CD4-positive, alpha-beta T cell treated with Interferon alpha-2 for 1 hour (primary cell): ENCODE data around the gene EYA3.
A peak's percentile ranks its signal among the peaks of the same experiment; 100 is the strongest.

ENCODE experiments used
- DNase-seq, 2 donors: peaks; one replicate each; pipeline ENCODE4 v3.0.0-alpha.2; 2020 to 2022

EYA3 gene

DNA sequence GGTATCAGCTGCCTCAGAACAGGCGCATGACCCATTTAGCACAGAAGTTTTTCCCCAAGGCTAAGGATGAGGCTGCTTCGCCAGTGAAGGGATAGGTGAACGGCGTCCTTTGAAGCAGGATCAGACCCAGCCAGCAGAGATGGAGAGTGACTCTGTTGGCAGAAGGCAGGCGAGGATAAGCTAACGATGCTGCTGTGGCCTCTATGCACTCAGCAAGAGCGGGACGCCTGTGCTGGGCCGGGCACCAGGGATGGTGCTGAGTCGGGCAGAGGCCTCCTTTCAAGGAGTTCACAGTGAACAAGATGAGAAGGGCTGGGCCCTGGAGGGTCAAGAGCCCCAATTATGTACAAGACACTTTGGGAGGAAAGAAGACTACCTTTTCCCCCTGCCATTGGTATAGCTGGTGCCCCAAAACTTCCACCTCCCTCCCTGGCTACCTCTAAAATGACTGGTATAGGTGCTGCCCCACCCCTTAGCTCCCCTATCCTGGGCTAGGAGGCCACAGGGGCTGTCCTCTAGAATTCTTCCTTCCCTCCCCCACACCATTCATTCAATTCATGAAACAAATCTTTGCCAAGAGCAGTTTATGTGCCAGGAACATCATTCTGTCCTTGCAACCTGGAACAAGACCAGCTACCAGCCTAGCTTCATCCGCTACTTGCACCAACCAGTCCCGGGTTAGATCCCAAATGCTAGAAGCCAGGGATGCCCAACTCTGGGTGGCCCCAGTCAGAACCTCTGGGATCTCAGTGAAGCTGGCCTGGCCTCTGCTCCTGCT, 121.1 kb downstream of the EYA3 start:
- no peak for DNase-seq

DNA sequence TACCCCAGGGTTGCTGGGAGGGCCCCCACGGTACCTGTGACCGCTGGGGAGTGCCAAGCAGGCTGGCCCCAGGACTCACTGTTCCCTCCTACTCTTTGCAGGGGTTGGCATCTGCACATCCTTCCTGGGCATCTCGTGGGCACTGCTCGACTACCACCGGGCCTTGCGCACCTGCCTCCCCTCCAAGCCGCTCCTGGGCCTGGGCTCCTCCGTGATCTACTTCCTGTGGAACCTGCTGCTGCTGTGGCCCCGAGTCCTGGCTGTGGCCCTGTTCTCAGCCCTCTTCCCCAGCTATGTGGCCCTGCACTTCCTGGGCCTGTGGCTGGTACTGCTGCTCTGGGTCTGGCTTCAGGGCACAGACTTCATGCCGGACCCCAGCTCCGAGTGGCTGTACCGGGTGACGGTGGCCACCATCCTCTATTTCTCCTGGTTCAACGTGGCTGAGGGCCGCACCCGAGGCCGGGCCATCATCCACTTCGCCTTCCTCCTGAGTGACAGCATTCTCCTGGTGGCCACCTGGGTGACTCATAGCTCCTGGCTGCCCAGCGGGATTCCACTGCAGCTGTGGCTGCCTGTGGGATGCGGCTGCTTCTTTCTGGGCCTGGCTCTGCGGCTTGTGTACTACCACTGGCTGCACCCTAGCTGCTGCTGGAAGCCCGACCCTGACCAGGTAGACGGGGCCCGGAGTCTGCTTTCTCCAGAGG, 121.9 kb downstream of the EYA3 start:
- DNase-seq: no peak

DNA sequence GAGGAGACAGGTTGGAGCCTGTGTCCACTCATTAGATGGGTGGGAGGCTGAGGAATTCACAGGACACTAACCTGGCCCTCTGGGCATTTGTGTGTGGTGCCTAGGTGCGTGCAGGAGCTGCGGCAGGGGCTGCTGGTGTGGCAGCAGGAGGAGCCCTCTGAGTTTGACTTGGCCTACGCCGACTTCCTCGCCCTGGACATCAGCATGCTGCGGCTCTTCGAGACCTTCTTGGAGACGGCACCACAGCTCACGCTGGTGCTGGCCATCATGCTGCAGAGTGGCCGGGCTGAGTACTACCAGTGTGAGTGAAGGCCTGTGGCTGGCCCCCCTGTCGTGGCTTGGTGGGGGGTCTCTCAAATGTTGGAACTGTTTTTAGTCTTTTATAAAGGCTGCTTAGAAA, 125.0 kb downstream of the EYA3 start:
- DNase-seq: no peak

DNA sequence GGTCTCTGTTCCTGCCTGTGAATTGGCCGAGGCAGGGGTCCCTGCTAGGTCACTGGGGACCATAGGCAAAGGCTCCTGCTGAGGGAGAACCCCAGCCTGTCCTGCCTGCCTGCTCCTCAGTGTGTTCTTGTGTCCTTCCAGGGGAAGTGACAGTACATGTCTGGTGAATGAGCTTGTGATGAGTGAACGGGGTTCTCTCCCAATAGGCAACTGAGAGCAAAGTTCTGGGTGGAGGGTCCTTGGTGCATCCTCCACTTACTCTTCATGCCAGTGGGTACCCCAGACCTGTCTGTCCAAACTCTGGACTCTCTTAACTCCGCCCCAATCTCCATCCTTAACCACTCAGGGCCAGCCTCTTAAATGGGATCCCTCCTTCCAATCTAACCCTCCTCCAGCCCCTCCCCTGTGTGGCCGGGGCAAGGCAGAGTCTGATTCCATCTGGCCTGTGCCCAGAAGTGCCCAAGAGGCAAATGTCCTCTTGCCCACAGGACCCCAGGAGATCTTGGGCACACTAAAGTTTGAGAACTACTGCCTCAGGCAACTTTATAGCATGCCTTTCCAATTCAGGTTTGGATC, 126.7 kb downstream of the EYA3 start:
- no peak for DNase-seq

DNA sequence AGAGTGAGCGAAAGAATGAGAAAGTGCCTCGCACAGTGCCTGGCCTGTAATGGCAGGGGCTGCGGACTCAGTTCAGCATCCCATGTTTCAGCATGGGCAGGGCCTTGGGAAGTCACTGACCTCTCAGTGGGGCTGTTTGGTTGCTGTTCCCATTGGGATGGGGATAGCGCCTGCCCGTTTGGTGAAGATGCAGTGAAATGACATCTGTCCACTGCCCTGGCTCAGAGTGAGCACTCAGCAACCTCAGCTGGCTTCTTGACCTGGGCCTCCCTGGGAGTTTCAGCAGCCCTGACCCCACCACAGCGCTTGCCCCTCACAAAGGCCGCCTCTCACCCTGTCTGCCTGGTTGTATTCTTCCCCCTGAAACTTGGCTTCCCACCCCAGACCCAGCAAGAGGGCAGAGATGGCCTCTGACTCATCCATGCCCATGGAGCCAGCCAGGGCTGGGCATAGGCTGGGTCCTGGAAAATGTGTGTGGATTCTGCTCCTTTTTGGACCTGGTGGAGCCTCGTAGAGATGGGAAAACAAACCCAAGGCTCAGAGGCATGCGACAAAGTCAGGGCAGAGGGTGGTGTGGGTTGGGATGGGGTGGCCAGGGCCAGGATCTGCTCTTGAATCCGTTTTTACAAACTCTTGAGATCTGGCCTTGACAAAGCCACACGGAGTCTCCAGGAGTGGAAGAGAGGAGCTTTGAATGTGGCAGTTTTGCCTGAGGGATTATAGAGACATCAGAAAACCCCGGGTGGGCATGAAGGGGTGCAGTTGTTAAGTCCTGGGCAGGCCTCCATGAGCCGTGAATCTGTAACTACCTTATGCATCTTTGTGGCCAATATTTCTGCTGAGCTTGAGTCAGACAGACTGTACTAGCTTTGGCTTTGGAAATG, 127.4 kb downstream of the EYA3 start:
- DNase-seq: no peak

DNA sequence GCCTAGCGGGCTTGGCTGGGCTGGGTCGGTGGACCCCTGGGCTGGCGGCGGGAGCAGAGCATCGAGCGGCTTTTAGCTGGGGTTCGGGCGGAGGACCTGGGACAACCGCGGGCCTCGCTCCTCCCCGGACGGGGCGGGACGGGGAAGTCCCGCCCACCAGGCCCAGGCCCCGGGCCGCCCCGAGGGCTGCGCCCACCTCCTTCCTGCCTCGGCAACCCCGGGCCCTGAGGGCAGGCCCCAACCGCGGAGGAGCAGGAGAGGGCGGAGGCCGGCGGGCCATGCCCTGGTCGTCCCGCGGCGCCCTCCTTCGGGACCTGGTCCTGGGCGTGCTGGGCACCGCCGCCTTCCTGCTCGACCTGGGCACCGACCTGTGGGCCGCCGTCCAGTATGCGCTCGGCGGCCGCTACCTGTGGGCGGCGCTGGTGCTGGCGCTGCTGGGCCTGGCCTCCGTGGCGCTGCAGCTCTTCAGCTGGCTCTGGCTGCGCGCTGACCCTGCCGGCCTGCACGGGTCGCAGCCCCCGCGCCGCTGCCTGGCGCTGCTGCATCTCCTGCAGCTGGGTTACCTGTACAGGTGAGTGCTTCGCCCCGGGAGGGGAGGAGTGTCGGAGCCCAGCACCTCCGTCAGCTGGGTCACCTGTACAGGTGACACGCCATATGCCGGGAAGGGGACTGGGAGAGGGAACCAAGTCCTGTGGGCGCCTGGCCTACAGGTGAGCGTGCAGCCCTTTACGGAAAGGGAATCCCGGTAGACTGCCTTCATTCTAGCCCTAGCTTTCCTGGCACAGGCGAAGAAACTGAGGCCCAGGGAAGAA, 128.4 kb downstream of the EYA3 start, which contains the start of gene XKR8:
TSS of gene XKR8 (plus strand) at position 182 of the 812 bp plus-strand sequence. CDS start at position 279, 97 bp downstream.
- DNase-seq: peak; percentile 81 to 88

DNA sequence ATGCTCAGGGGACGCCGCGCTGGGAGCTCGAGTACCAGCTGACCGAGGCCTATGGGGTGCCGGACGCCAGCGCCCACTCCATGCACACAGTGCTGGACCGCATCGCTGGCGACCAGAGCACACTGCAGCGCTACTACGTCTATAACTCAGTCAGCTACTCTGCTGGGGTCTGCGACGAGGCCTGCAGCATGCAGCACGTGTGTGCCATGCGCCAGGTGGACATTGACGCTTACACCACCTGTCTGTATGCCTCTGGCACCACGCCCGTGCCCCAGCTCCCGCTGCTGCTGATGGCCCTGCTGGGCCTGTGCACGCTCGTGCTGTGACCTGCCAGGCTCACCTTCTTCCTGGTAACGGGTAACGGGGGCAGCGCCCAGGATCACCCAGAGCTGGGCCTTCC, 129.9 kb downstream of the EYA3 start:
- DNase-seq: no peak

DNA sequence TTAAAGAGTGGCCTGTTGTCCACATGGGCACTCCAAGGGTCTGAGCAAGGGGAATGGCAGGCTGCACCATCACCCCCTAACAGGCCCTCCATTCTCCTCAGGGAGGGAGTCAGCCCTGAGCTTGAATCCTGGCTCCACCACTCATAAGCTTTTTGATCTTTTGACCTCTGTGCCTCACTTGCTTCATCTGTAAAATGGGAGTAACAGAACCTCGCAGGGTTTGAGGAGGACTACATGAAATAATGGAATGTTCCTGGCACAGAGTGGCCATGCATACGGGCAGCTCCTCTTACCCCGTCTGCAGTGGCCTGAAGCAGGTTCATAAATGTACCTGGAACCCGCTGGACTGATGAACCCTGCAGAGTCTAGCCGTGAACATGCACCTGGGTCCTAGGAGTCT, 130.8 kb downstream of the EYA3 start:
- no peak for DNase-seq

DNA sequence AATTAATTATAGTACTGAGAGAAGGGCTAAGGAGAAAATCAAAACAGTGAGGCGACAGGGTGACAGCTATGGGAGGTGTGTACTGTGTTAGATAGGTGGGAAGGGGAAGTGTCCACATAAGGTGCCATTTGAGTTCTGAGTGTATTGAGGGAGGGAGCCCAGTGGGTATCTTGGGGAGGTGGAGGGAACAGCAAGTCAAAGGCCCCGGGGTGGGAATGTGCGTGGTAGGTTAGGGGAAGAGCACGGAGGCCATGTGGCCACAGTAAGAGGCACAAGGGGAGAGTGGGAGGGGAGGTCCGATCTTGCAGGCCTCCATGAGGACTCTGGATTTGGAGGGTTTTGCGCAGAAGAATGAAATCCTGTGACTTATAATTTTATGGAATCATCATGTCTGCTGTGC, 131.6 kb downstream of the EYA3 start:
- DNase-seq: no peak

DNA sequence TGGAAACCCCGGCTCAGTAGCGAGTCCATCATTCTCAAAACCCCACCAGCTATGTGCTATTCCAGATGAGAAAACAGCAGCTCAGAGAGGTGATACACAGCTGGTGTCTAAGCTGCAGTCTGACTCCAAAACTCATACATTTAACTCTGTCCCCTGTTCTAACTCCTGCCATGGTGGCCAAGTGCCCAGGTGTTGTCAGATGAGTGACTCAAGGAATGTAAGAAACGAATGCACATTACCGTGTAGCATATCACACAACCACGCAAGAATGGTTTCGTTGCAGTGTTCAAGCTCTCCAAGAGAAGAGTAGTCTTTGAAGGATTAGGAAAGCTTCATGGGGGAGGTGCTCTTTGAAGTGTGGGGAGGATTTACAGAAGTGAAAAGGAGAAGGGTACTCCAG, 133.3 kb downstream of the EYA3 start:
- DNase-seq: no peak

DNA sequence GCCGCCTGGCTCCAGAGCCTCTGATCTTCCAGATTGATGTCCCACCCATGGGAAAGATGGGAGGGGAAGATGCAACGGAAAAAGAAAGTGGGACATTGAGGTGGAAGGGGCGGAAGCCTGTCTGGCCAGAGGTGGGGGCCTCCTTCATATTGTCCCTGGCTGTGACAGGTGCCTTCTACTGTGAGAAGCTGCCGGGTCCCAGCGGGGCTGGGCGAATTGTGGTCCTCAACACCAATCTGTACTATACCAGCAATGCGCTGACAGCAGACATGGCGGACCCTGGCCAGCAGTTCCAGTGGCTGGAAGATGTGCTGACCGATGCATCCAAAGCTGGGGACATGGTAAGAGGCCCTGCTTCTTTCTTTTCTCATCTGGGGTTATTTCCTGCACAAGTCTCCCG, 134.2 kb downstream of the EYA3 start:
- DNase-seq: no peak

DNA sequence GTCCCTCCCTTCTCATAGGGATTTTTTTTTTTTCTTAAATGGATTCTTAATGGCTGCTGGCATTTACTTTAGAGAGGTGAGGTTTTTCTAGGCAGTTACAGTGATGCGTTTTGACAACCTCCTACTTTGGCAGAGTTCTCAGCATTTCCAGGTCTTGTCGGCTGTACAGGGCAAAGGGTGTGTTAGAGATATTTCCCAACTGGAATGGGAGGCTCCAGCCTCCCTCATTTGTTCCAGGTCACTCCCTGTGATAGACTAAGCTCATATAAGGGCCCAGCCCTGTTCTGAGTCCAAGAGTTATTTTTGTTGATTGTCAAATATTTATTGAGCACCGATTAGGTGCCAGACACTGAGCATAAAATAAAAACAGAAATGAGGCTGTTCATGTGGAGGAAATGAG, 136.3 kb downstream of the EYA3 start:
- no peak for DNase-seq

DNA sequence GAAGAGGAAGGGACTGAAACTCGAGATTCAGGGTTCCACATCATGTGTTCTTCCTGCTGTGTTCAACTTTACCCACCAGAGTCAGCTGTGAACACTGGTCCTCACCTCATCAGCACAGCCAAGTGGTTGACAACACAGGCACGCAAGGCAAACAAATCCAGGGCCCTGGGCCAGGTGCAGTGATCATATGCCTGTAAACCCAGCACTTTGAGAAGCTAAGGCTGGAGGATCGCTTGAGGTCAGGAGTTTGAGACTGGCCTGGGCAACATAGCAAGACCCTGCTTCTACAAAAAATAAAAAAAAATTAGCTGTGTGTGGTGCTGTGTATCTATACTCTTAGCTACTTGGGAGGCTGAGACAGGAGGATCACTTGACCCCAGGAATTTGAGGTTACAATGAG, 137.0 kb downstream of the EYA3 start:
- no peak for DNase-seq

DNA sequence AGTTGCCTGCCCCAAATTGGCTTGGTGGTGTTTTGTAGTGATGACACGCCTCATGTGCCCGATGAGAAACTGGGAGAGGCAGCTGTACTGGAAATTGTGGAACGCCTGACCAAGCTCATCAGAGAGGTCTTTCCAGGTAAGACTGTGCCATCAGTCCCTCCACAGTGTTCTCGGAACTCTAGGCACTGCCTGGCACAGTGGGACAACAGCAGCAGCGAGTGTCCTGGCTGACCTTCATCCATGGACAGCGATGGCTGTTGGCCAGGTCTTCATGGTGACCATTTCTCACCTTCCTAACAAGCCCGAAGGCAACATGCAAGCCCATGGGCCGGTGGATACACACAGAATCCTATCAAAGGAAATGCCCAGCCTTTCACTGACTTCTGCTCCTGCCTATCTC, 139.4 kb downstream of the EYA3 start:
- DNase-seq: no peak

DNA sequence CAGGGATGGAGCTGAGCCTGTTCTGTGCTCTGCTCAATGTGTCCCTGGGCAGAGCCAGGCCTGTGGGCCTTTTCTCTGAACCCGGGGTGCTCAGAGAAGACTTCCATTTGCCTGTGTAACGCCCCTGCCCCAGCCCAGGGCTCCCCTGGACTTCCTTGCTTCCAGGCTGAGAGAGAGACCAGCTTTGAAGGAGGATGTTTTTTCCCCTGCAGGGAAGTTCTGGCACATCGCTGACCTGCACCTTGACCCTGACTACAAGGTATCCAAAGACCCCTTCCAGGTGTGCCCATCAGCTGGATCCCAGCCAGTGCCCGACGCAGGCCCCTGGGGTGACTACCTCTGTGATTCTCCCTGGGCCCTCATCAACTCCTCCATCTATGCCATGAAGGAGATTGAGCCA, 143.4 kb downstream of the EYA3 start:
- DNase-seq: no peak

DNA sequence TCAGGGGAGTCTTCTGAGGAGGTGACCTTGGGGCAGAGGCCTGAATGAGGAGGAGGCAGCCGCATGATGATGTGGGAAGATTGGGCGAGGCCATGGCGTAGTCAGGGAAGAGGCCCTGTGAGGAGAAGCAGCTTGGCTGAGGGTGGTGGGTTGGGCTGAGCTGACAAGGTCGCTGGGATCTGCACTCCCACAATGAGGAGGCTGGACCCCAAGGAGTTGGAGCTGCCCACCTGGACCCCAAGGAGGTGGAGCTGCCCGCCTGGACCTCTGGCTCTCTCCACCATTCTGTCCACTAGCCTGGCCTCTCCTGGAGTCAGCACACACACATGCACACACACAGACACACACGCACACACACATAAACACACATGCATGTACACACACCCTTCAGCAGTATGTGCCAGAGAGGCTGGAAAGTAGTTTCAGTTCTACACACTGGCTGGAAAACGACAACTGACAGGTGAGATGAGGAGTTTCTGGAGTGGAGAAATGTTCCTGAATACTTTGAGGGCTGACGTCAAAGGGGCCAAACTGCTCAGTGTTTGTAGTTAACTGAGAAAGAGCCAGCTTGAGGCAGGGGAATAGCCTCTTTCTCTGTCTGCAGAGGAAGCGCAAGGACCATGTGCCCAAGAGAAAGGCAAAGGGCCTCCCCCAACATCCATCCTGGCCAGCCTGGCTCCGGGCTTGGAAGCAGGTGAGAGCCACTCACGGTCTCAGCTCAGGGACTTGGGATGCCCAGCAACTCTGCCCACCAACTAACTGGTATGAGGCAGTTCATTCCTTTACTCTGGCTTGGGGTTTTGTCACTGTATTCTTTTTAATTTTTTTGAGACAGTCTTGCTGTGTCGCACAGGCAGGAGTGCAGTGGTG, 146.5 kb downstream of the EYA3 start:
- DNase-seq: no peak

DNA sequence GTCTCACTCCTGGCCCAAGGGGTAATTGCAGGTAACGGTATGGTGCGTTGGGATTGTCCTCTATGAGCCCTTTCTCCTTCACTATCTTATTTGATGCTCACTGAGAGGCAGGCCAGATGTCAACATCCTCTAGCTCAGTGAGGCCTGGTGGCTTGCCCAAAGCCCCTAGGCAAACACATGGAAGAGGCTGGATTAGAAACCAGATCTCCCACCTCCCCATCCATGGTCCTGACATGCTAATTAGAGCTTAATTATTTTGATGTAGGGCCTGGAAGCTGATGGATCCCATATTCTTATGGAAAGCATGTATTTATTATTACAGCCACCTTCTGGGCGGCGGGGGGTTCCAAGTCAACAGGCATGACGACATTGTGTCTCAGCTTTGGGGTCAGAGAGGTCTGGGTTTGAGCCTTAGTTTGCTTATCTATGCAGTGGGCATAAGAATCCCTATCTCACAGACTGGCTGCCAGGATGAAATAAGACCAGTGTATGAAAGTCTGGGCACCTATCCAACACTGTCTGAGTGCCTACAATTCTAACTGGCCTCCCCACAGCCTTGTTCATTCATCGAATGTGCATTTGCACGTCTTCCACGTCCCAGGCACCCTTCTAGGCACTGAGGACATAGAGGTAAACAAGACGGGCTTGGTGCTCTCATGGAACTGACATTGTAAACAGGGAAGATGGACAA, 147.4 kb downstream of the EYA3 start:
- DNase-seq: no peak

DNA sequence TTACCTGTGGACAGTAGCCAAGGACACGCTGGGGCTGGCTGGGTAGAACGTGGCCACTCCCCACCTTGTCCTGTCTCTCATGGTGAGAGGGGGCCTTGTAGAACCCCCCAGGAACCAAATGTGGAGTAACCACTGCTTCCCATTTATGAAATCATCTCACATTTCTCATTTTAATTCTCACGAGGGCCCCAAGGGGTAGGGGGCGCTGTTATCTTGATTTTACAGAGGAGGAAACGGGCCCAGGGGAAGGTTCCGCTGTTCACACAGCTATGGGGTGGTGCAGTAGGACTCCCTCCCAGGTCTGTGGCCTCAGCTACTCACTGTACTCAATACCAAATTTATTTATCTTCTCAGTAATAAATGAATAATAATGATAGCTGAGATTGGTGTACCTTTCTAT, 148.1 kb downstream of the EYA3 start:
- peak; percentile 76 to 84 for DNase-seq

DNA sequence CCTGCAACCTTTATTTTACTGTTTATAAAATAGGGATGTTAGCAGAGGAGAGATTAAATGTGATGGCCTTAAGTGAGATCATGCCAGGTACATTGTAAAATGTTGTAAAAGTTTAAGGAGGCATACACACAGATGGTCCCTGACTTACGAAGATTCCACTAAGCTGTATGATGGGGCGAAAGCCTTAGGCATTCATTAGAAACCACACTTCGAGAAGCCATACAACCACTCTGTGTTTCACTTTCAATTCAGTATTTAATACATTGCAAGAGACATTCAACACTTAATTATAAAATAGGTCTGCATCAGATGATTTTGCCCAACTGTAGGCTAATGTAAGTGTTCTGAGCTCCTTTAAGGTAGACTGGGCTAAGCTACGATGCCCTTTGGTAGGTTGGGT, 149.9 kb downstream of the EYA3 start:
- DNase-seq: no peak

DNA sequence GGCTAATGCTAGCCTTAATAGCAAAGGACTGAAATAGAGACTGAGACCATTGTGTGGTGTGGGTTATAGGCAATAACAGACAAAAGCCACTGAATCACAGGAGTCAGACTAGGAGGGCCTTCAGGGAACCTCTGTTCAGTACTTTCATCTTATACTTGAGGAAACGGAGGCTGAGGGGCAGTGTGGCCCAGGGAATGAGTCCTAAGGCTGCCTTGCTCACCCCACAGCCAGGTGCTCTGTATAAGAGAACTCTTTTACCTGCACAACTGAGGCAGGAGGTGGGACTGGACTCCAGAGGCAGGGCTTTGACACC, 150.9 kb downstream of the EYA3 start:
- DNase-seq: no peak

DNA sequence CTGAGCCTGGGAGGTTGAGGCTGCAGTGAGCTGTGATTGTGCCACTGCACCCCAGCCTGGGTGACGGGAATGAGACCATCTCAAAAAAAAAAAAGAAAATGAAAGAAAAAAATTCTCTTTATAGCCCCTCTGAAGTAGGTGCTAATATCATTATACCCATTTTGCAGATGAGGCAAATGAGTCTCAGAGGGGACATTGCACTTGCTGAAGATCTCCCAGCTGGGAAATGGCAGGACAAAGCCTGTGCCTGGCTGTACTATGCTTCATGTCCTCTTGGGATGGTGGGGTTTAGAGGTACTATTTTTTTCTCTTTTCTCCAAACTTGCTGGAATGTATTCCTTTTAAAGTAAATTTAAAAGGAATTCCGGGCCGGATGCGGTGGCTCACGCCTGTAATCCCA, 152.0 kb downstream of the EYA3 start:
- no peak for DNase-seq
